ENCODE measurements around the gene ATG16L1.

GRCh38 chr2:233210281-233210680 is 41.2 kb upstream of the ATG16L1 start:
- TF ChIP-seq POLR2A (IDR thresholded peaks at IDR 0.05) (no peak), CTCF (IDR thresholded peaks at IDR 0.05) (no peak)

Data from esophagus squamous epithelium (tissue), 4 donors.